T47D (cell line): ENCODE results near the gene NR6A1.

Experiments
- DNase-seq, 2 experiments: peaks; one replicate each; pipeline versions ENCODE4 v3.0.0 to v3.0.0-alpha.2; 2011 to 2012; ENCODE audit warnings: low read depth in 1 of 2, low spot score in 1 of 2
- JUND ChIP-seq: IDR thresholded peaks from 2 replicates; pipeline ENCODE4 v1.6.1; 2012; ENCODE audit warnings: low read depth
- in situ Hi-C: cut with HindIII; loops from 2 replicates; pipeline ENCODE4 v1.10.0; 2016; ENCODE audit warnings: low sequenced_read_pairs, low pct_unique_long_range_greater_than_20kb

Gene NR6A1

DNA sequence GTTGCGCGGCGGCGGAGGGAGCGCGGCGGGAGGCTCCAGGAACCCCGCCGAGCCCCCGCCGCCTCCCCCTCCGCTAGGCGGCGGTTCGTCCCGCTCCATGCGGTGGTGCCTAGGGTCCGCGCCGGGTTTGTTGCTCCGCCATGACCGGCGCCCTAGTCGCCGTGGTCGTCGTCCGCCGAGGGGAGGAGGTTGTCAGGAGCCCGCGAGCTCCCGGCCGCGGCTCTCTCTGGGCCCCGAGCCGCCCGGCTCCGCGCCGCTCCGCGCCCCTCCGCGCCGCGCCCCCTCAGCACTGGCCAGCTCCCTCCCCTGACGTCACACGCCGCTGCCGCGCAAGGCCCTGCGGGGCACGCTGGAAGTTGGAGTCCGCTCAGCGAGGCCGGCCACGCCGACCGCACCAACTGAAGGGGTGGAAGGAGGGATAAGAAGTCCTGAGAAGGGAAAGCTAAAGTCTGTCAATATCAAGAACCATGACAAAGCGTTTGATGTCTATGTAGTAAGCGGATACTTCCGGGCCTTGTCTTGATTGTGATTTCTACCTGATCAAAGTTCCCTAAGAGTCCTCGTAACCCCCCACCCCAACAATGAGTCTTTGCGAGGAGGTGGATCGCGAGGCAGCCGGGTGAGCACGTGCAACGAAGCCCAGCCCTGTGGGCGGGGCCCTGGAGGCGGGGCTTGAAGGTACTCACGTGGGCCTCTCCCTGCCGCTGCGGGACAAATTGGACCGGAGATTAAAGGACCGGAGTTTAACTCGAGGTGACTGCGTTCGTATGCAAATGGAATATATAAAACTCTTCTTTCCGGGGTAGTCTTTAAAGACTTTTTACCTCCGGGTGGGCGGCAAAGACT, at the start of gene NR6A1:
TSS of gene NR6A1 (minus strand) at position 291 of the 846 bp plus-strand sequence.
- in situ Hi-C loops: no loop called here
- peak; percentile 99 to 100 for DNase-seq
- peak; percentile 70; the same call in 1 of the 2 replicates for TF ChIP-seq JUND

DNA sequence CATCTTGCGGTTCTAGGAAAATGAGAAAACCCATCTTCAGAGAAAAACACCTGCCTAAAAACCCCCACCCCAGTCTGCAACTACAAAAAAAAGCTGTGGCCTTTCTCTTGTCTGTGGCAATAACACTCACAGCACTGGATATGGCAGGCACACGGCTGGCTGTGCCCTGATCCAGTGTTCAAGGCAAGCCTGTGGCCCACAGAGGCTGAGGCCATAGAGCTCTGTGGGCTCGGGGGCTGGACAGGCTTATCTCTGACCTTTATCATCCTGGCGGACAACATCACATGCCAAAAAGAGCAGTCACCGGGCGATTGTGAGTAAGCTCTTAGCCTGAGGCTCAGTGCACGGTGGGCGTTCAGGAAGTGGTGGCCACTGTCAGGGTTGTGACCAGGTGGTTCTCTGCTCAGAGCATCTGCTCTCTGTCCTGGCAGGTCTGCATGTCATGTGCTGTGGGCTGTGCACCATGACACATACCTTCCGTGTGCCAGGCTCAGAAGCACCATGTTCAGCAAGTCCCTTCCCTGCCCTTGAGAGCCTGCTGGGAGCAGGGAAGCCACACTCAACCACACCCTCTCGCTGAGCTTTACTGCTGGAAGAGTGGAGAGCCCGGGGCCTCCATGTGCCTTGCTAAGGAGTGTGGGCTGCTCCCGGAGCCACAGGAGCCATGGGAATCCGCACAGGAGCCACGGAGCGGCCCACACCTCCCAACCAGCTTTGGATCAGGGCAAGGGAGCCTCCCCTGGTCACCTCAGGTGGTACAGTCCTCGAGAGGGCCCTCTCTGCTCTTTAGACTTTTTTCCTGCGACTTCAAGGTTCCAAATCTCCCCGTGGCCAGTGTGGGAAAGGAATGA, 47.5 kb upstream of the NR6A1 start:
- peak in 1 of 2 experiments; percentile 36 for DNase-seq
- in situ Hi-C loops: no loop called here
- no peak for TF ChIP-seq JUND

DNA sequence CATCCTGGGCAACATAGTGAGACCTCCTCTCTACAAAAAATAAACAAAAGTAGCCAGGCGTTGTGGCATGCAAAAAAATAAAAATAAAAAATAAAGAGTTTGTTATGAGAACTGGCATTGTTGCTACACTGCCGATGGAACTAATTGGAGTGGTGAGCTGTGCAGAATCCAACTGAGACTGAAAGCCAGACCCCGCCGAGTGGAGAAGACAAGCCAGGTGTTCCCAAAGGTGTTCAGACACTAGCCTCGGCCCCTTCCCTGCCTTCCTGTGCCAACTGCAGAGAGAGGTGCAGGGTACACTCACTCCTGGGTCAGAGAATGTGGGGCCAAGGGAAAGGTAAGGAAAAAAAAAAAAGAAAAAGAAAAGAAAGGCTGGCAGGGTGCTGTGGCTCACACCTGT, 44.5 kb upstream of the NR6A1 start:
- no peak for TF ChIP-seq JUND
- no peak for DNase-seq
- in situ Hi-C loops: no loop called here

DNA sequence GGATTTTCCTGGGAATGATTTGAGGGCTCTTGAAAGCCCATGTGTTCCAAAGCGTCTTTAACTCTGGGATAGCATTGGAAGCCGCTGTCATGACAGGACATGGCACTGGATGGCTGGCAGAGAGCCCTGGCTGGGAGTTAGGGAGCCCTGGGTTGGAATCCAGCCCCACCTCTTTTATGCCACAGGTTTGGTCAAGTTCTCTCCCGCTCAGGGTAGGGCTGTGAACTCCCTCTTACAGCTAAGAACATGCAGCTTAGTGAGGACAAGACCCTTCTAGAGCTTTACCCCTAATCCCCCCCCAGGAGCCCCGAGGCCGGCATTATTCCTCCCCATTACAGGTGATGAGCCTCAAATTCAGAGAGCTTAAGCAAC, 43.0 kb upstream of the NR6A1 start:
- no peak for DNase-seq
- in situ Hi-C loops: no loop called here
- TF ChIP-seq JUND: no peak

DNA sequence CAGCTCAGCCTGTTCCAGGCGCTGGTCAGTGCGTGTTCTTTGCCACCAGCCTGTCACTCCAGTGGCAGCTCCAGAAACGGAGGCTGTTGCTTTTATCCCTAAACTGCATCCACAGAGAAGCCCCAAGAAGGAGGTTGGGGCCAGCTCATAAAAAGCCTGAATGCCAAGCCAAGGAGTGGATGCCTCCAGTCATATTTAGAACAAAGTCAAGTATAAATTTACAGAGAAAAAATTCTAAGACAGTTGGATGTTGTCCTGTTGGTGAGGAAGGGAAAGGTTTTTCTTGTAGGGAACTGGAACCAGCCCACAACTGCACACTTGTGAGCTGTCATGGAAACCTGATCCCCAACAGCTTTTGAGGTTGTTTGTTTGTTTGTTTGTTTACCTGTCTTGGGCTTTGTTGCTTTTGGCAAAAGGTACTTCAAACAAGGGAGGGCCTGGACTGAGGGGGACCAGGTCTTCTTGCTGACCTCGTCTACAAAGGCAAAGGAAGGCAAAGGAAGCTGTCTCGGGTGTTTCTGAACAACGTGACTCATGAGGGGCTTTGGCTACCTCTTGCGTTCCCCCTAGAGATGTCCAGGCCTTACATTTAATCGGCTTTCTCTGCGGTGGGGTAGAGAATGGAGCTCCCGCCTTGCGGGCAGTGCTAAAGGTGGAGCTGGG, 42.5 kb upstream of the NR6A1 start:
- no peak for DNase-seq
- TF ChIP-seq JUND: no peak
- in situ Hi-C loops: no loop called here

DNA sequence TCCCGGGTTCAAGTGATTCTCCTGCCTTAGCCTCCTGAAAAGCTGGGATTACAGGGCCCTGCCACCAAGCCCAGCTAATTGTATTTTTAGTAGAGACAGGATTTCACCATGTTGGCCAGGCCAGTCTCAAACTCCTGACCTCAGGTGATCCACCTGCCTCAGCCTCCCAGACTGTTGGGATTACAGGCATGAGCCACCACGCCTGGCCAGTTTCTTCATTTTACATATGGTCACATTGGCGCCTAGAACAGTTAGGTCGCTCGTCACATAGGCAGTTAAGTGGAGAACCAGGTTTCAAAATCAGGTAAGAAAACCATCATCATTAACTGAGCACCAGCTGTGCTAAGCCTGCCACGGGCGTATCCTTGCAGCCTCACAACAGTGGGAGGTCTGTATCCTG, 41.9 kb upstream of the NR6A1 start:
- in situ Hi-C loops: no loop called here
- DNase-seq: no peak
- no peak for TF ChIP-seq JUND

DNA sequence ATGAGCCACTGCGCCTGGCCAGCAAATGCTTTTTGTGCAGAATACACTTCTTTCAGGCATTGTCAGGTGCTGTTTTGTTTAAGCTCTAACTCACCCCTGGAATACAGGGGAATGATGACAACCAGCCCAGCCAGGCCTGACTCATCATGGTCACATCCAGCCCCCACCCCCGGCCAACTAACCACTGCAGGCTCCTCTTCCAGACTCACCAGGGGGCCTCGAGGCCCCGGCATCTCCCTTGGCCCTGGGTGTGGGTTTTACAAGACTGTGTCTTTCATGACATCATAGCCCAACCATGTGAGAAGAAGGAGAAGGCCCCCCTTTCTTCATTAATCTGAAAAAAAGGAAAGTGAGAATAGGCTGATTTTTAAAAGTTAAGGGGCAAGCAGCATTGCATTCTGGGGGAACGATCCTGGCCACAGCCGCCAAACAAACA, 41.3 kb upstream of the NR6A1 start:
- in situ Hi-C loops: no loop called here
- DNase-seq: no peak
- no peak for TF ChIP-seq JUND

DNA sequence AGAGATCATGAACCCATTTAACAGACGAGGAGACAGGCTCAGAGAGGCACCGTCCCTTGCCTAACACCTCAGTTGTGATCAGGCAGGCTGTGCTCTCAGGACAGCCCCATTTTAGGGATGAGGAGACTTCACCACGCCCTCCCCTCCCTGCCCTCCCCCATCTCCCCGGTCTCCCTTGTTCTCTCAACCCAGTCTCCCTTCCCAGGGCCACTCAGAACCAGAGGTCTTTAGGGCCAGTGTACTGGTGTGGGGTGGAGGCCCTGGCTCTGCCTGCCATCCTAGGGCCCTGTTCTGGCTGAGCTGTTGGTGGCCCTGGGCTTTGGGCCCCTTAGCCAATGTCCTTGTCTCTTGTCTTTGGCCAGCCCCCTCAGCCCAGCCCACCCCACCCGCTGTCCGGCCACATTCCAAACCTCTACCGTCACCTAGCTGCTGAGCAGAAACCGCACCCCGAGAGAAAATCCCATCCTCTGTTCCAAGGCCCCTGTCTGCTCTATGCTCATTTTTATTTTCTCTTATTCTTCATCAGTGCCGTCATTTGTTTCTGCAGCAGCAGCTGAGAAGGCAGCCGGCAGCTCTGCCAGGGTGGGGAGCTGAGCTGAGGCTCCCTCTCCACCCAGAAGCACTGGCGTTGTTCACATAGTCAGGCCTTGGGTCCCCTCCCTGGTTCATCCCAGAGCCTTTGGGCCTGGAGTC, 39.7 kb upstream of the NR6A1 start:
- in situ Hi-C loops: no loop called here
- peak; percentile 49 to 67 for DNase-seq
- no peak for TF ChIP-seq JUND

DNA sequence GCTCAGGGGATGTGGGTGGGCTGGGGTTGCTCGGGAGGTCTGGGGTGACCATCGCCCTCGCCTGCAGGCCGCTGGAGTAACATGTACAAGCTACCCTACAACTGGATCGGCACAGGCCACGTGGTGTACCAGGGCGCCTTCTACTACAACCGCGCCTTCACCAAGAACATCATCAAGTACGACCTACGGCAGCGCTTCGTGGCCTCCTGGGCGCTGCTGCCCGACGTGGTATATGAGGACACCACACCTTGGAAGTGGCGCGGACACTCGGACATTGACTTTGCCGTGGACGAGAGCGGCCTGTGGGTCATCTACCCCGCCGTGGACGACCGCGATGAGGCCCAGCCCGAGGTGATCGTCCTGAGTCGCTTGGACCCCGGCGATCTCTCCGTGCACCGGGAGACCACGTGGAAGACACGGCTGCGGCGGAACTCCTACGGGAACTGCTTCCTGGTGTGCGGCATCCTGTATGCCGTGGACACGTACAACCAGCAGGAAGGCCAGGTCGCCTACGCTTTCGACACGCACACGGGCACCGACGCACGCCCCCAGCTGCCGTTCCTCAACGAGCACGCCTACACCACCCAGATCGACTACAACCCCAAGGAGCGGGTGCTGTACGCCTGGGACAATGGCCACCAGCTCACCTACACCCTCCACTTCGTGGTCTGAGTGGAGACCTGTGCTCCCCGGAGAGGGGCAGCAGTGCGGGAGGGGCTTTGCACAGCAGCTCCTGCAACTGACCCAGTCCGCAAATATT, 38.8 kb upstream of the NR6A1 start:
- DNase-seq: no peak

DNA sequence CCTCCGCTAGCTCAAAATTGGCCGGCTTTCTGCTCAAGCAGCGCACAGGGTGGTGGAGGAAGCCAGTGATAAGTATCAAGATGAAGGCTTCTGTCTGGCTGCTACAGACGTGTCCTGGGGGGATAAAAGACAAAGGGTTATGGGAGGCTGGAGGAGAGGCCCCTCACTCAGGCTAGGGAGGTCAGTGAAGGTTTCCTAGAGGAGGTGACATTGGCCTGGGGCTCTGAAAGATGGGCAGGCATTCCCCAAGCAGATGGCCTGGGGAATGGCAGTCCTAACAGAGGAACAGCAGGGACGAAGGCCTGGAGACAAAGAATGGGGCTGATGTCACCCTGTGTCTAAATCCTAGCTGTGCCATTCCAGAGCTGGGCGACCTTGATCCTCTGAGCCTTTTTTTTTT, 38.1 kb upstream of the NR6A1 start:
- in situ Hi-C loops: no loop called here

More for the DNA sequence above, 38.8 kb upstream of the NR6A1 start:
- in situ Hi-C loops: no loop called here
- no peak for TF ChIP-seq JUND

DNA sequence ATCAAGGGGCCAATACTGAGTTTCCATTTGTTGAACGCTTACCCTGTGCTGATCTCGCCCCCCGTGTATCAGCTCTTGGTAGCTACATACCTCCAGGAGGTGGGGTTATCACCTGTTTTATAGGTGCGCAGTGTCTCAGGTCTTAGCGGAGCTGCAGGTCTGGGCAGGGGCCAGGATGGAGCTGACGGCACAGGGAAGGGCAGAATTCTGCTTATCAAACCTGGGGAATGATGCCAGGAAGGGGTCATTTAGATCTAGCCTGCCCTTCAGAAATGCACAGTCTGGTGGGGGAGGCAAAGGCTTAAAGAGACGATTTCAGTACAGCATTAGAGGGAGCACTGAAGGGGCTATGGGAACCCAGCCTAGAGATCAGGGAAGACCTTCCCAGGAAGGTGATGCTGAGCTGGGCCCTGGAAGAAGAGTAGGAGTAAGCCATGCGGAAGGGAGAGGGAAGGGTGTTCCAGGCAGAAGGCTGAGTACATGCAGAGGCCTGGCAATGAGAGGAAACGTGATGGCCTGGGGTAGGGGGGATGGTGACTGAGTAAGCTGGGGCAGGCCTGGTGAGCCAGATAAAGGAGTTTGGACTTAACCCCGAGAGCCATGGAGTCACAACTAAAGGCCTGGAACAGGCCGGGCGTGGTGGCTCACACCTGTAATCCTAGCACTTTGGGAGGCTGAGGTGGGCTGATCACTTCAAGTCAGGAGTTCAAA, 37.3 kb upstream of the NR6A1 start:
- in situ Hi-C loops: no loop called here
- no peak for DNase-seq
- TF ChIP-seq JUND: no peak

More for the DNA sequence above, 38.1 kb upstream of the NR6A1 start:
- no peak for TF ChIP-seq JUND
- no peak for DNase-seq
